Stimulated activated CD8-positive, alpha-beta memory T cell treated with anti-CD3 and anti-CD28 coated beads, Interleukin-12 subunit alpha, Interleukin-12 subunit beta, amount 100 ng/mL, for 4 hours (primary cell): ENCODE results near the gene MPPE1.

Source experiments
- DNase-seq: peaks from one replicate; pipeline ENCODE4 v3.0.0-alpha.2; 2020; ENCODE audit warnings: low read depth

The MPPE1 gene

DNA sequence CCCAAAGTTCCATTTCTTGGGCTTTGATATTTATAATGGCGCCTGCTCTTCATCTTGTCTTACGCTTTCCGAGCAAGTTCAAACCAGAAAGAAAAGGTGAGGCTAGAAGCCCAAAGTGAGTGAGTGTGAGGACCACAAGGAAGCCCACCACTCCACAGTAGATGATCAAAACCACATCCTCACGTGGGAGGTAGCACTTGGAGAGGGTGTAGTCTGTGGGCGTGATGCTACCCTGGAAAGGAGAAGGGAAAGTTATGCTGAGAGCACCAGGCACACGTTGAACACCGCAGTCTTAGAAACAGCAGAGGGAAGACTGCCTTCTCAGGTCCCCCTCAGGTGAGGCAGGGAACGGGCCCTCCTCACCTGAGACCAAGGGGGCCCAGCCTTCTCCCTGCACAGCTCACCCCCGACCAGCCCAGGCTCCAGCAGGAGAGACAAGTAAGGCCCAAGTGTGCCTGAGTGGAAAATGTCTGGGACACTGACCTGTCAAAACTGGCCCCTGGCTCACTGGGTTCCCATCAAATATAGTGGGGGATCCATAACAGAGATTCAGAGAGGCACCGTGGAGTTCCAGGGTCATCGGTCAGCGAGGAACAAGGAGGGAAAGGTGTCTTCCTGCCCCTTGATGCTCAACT, 23.6 kb downstream of the MPPE1 start:
- DNase-seq: no peak

DNA sequence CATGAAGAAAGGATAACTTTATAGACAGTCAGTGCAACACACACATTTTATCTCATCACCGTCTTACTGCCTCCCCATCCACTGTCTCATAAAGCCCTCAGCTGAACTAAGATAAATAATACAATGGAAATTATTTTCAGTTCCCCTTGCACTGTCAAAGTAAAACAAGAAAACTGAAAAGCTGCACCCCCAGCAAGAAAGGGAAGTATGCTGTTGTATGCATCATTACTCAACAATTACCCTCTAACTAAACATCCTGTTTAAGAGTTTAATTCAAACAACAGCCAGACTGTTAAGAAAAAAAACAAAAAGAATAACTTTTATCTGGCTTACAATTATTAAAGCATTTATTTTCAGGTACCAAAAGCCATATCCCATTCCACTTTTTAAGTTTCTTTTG, 25.0 kb downstream of the MPPE1 start:
- no peak for DNase-seq

DNA sequence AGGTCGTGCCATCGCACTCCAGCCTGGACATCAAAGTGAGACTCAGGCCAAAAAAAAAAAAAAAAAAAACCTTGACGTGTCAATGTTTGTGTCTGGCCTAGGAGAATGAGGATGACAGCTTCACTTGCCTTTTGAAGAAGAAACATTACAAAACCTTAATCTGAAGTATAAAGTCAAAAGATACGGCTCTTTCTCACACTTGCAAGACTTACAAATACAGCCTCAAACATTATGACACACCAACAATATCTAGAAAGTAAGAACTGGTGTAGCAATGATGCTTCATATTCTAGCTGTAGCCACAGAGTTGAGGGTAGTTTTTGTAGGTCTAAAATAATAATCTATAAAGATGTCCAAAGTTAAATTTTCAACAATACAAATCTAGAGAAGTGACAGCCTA, 25.5 kb downstream of the MPPE1 start:
- no peak for DNase-seq

- DNase-seq: no peak
Measured at GRCh38 chr18:11880586-11881304, 27.4 kb downstream of the MPPE1 start.

DNA sequence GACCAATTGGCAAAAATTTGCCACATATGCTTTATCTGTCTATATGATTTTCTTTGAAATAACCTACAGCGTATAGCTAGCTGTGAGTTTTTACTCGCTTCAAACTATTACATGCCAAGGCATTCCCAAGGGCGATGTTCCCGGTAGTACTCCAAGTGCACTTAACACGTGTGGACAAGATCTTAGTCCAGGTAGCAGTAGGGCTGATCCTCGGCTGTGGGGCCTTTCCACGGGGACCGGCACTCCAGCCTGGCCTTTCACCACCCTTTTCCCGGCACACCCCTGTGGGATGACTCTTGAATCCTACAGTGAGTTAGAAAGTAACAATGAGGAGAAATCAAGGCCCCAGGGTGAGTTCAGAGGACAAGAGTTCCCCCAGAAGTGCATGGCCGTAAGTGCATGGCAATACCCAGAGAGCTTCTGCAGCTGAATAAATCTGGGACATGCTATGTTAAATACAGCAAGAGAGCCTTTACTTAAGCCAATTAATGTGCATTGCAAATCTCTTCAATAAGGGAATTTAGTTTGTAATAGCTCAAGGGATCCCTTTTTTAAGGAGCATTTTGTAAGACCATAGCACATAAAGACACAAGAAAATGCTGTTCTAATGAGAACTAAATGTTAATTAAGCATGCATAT, 30.5 kb downstream of the MPPE1 start:
- DNase-seq: no peak

DNA sequence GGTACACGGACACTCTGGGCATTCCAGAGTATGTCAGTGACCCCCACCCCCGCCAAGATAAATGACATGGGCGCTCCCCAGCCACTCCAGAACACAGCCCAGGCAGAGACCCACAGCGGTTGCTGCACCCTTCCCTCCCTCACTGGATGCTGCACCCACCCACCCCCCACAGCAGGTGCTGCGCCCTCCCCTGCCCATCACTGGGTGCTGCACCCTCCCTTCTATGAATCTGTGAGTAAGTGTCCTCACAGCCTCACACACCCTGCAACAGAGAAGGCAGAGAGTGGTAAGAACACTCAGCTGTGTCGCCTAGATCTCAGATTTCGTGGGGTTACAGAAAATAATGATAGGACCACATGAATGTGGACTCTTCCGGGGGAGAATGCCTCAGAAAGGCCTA, 33.4 kb downstream of the MPPE1 start:
- no peak for DNase-seq

GRCh38 chr18:11873670-11874340, 34.3 kb downstream of the MPPE1 start:
- no peak for DNase-seq

DNA sequence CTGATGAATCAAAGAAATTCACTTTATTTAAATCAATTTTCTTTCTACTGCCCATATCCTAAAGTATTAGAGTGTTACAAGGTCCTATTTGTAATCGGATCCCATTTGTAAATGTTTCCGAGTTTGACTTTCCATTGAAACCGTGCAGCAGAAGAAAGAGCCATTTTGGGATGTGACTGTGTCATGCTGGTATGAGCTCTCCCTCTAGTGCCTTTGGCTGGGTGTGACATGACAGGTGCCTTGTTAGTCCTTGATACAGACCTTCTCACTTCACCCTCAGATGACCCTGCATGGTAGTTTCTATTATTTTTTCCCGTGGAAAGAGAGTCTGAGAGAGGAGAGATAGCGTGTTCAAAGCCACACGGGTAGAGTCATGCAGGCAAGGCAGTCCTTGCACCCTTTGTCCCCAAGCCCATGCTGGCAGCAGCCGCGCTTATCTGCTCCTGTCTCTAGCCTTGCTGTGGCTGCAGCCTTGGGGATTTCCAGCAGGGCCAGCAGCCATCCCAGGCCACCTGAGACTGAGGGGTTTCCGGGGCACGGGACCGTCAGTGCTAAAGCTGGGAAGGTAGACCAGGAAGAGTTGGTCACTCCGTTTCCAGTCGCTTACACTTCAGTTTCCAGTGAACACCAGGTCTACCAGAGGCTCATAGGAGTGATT, 35.5 kb downstream of the MPPE1 start:
- no peak for DNase-seq

GRCh38 chr18:11871501-11871900, 36.6 kb downstream of the MPPE1 start:
- no peak for DNase-seq

DNA sequence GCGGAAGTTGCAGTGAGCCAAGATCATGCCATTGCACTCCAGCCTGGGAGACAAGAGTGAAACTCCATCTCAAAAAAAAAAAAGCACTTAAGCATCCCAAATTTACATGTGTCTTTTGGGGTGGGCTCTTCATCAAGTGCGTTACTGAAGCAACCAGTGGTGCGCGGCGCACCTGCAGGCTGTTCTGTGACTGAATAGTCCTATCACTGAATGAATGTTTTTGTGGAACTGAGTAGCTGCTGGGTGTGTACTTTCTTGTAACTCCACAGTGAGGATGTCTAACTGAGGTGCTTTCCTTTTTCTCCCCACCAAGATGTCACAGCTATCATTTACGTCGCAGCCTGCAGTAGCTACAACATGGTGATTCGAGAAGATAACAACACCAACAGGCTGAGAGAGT, 39.9 kb downstream of the MPPE1 start:
- no peak for DNase-seq

DNA sequence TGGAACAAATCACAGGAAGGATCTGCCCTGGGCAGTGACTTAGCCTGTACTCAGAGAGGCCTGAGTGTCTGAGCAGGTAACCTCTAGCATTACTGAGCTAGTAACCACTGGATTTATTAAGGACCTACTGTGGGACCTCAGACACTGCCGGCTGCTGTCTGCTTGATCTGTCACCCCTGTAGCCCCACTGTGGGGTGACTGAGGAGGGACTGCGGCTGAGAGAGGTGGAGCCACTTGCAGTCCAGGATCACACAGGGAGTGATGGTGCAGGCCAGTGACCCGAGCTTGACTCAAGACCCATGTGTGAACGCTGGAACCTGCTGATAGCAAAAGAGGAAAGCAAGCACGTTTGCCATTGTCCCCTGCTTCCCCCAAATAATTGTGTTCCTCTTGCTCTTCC, 41.4 kb downstream of the MPPE1 start:
- DNase-seq: no peak

DNA sequence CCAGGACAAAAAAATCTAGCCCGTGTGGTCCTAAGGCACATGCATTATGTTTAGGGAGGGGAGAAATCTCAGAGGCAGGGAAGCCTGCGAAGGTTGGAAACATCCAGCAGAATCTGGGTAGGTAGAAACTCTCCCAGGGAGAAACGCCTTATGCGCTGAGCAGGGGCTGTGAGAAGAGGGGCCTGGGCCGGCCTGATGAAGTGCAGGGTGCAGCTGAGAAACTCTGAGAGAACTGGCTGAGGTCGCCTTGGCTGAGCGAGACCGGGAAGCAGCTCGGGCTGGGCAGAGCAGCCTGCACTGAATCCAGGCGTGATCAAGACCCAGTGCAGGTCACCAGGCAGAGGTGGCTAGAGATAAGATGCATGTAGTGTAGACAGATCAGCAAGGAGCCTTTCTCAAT, 41.8 kb downstream of the MPPE1 start:
- DNase-seq: no peak

DNA sequence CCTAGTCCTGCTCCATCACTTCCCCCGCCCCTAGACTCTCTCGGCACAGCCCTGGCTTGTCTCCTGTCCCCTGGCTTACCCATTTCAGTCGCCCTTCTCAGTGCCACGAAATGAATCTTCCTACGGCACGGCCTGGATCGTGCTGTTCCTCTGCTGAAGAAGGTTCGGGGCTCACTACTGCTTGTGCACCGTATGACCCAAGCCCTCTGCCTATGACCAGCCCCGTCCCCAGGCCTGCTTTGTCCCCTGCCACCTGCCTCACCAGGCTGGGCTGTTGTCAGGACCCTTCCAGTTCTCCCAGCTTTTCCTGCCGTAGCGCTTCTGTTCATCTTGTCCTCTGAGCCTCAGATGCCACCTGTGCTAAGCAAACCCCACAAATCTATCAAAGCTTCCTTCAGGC, 43.0 kb downstream of the MPPE1 start:
- no peak for DNase-seq

DNA sequence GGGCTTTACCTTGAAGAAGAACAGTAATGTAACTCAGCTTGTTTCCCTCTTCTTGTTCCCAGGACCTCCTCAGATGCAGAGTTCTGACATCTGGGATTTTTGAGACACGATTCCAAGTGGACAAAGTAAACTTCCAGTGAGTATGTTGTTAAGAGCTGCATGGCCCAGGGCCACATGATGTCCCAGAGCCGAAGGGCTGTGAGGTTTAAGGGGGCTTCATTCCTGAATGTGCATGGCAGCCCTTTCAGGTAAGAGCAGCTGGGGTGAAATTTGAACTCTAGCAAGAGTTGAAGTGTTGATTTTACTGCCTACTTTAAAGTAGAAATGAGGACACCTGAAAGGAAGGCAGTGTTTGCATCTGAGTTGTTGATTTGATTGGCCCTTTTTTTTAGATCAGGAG, 43.6 kb downstream of the MPPE1 start:
- DNase-seq: no peak

DNA sequence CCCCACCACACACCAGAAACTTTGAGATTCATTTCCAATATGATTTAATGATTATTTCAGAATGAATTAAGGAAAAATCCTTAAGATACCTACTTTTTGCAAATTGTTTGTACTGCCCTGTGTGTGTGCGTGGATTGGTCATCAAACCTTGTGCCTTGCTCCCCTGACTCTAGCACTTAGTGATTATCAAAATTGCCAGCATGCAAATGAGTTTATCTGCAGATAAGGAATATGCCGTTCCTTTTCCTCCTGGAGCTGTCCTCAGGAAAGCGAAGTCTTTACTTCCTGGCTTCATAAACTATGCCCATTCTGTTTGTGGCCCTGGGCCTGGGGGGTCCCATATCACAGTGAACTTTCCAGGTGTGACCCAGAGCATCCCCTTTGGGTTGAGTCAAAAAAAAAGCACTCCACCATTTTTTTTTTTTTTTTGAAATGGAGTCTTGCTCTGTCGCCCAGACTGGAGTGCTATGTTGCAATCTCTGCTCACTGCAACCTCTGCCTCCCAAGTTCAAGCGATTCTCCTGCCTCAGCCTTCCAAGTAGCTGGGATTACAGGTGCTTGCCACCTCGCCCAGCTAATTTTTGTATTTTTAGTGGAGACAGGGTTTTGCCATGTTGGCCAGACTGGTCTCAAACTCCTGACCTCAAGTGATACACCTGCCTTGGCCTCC, 45.5 kb downstream of the MPPE1 start:
- no peak for DNase-seq

GRCh38 chr18:11861583-11862288, 46.4 kb downstream of the MPPE1 start:
- DNase-seq: no peak

GRCh38 chr18:11860594-11861450, 47.3 kb downstream of the MPPE1 start:
- DNase-seq: no peak

DNA sequence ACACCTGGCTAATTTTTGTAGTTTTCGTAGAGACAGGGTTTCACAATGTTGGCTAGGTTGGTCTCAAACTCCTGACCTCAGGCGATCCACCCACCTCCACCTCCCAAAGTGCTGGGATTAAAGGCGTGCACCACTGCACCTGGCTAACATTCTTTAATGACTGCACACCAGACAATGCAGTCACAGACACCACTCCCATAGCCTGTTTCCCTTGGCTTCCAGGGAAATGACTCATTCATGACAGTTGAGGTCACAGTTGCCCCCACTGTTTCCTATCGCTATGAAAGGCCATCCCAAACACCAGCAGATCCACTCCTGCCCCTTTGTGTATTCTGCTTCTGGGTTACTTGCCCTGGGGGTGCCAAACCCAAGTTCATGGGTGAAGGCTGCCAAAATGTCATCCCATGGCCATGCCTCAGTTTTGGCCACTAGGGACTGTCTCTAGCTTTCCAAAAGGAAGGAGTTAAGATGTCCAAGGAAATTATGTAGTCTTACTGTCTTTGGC, 48.2 kb downstream of the MPPE1 start:
- no peak for DNase-seq

GRCh38 chr18:11859282-11859830, 48.8 kb downstream of the MPPE1 start:
- no peak for DNase-seq
